BLaER1 (cell line): ENCODE results near the gene LYAR.

ENCODE experiments used
- H3K27ac ChIP-seq: shearing (Covaris generic); formaldehyde crosslinking; 2 replicates; pipeline ENCODE4 v1.8.1; 2022
- H3K27me3 ChIP-seq: shearing (Covaris generic); formaldehyde crosslinking; 2 replicates; pipeline ENCODE4 v1.8.1; 2022
- H3K36me3 ChIP-seq: shearing (Covaris generic); formaldehyde crosslinking; 2 replicates; pipeline ENCODE4 v1.8.1; 2022
- H3K4me1 ChIP-seq: shearing (Covaris generic); formaldehyde crosslinking; 2 replicates; pipeline ENCODE4 v1.8.1; 2022
- H3K4me2 ChIP-seq: shearing (Covaris generic); formaldehyde crosslinking; 2 replicates; pipeline ENCODE4 v1.8.1; 2022
- H3K4me3 ChIP-seq: shearing (Covaris generic); formaldehyde crosslinking; 2 replicates; pipeline ENCODE4 v1.8.1; 2022
- H3K9ac ChIP-seq: shearing (Covaris generic); formaldehyde crosslinking; 2 replicates; pipeline ENCODE4 v1.8.1; 2022
- H3K9me3 ChIP-seq: shearing (Covaris generic); formaldehyde crosslinking; 2 replicates; pipeline ENCODE4 v1.8.1; 2022
- H4K20me1 ChIP-seq: shearing (Covaris generic); formaldehyde crosslinking; 2 replicates; pipeline ENCODE4 v1.8.1; 2022
- Cebpa-rat ChIP-seq: shearing (Covaris generic); IDR thresholded peaks from 2 replicates; pipeline ENCODE4 v1.8.1; 2022

LYAR gene

DNA sequence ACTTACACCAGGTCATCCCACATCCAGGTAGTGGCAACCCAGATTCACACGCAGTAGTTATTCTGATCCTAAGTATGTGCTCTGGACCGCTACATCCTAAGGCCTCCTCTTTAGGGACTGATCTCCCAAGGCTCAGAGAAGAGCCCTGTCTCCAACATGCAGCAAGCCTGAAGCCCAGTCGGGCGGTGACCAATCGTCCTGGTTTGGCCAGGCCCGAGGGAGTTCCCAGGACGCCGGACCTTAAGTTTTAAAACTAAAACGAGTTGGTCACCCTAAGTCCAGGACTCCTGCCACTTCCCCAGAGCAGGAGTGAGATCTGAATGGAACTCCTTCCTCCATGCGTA is 385 bp downstream of the LYAR start:
- Histone ChIP-seq H3K27ac (peak overlapping the region; percentile 75), H3K36me3 (peaks cover 44% of the 10 kb centered on the region), H3K27me3 (no peaks in the 10 kb centered on the region), H4K20me1 (peaks cover 60% of the 10 kb centered on the region), H3K4me2 (peak overlapping the region; percentile 91), H3K4me3 (peak overlapping the region; percentile 92), H3K9ac (peak overlapping the region; percentile 85), H3K4me1 (peaks cover 27% of the 10 kb centered on the region), H3K9me3 (no peaks in the 10 kb centered on the region)
- TF ChIP-seq Cebpa-rat, result no peak

DNA sequence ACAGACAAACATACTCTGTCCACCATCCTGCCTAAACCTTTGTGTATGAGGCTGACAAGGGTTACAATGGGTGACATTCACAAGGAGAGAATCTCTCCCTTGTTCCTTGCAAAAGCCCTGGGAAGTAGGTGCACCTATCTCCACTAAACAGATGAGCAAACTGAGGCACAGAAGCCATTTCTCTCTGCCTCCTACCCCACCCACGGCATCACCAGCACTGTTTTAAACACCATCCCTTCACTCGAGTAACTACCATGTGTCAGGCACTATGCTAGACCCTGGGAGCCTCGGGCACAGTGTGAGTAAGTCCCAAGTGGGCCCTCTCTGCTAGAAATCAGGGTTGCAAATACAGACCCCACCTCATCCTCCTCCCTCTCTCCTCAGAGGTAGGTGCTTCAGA is 899 bp downstream of the LYAR start:
- H3K4me2 ChIP-seq, result peak overlapping the region; percentile 91
- peaks cover 49% of the 10 kb centered on the region for H3K36me3 ChIP-seq
- H3K4me1 ChIP-seq, result peaks cover 27% of the 10 kb centered on the region
- peaks cover 65% of the 10 kb centered on the region for H4K20me1 ChIP-seq
- H3K9ac ChIP-seq, result peak overlapping the region; percentile 85
- TF ChIP-seq Cebpa-rat, result no peak
- H3K4me3 ChIP-seq, result peak overlapping the region; percentile 92
- no peaks in the 10 kb centered on the region for H3K27me3 ChIP-seq
- no peaks in the 10 kb centered on the region for H3K9me3 ChIP-seq
- 0 out of 2 replicates have a peak overlapping the region, but pooled peaks have one; percentile 75 for H3K27ac ChIP-seq

DNA sequence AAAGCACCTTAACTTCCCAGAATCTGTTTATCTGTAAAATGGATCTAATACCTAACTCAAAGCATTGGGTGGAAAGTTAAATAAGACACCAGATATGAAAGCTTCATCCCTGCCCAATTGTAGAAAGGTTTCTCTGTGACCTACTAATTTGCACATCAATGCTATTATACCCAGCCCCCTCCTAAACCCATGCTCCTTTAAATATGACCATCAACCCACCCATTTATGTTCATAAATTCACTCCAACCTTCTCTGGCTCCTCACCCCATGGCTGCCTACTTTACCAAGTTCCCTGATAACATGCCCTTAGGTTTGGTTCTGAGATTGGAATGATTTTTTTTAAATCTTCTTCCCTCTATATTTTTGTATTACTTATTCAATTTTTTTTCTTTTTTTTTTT is 1.9 kb downstream of the LYAR start:
- Histone ChIP-seq H3K9ac (no peak overlapping the region), H3K4me1 (peaks cover 27% of the 10 kb centered on the region), H3K4me3 (no peak overlapping the region), H3K27ac (no peak overlapping the region), H4K20me1 (peaks cover 62% of the 10 kb centered on the region), H3K9me3 (no peaks in the 10 kb centered on the region), H3K4me2 (no peak overlapping the region), H3K36me3 (peaks cover 51% of the 10 kb centered on the region), H3K27me3 (no peaks in the 10 kb centered on the region)
- TF ChIP-seq Cebpa-rat, result no peak

DNA sequence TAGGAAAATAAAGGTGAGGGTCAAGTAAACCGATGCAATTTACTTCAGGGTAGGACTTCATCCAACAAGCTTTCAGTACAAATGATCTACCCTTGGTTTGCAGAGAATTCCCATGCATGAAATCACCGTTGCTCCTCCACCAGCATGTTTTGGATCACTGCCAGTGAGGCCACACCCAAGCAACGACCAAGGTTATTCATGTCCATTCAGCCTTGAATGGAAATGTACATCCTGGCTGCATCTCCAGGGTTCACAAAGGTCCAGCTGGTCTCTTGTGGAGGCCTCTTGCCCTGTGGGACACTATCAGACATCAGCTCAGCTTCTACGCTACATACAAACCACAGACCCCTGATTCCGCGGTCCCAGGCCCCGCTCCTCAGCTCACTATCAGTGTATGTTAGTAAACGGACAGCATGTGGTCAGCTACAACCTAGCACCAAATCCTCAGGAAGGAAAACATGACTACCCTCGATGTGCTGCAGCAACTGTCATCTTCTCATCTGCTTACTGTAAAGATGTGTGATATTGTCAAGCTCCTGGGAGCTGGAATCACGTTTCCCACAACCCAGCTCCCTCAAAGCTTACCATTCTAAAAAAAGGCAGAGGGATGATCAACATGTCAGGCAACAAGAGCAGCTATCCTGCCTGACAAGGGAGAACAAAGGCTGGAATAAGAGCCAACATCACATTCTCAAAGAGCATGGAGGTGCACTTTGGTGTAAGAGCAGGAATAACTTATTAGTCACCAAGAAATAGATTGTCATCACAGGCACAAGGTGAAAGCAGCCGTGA is 4.9 kb downstream of the LYAR start:
- peaks cover 72% of the 10 kb centered on the region for H3K36me3 ChIP-seq
- H3K27me3 ChIP-seq, result no peaks in the 10 kb centered on the region
- no peak overlapping the region for H3K4me3 ChIP-seq
- H3K9ac ChIP-seq, result no peak overlapping the region
- peaks cover 42% of the 10 kb centered on the region for H4K20me1 ChIP-seq
- no peak overlapping the region for H3K4me2 ChIP-seq
- no peak overlapping the region for H3K27ac ChIP-seq
- no peak for TF ChIP-seq Cebpa-rat
- H3K4me1 ChIP-seq, result peaks cover 15% of the 10 kb centered on the region
- H3K9me3 ChIP-seq, result no peaks in the 10 kb centered on the region

DNA sequence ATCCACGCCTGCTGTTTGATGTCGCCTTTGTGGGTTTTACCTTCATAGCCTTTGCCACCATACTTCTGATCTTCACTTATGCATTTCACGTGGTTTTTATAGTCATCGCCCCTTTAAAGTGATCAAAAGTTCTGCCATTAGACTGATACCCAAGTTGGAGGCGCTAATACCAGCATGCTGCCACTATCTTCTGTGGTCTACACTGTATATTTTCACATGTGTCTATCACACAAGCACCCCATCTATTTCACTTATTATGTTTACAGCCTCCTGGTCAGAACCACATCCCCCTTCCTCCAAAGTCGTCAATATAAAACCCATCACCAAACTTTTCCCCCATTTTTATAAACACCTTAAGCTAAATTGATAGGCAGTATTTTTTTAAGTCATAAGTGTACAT is 8.2 kb downstream of the LYAR start:
- Histone ChIP-seq H3K9me3 (no peaks in the 10 kb centered on the region), H3K4me3 (no peak overlapping the region), H3K4me2 (no peak overlapping the region), H3K27me3 (no peaks in the 10 kb centered on the region), H3K27ac (no peak overlapping the region), H3K4me1 (no peaks in the 10 kb centered on the region), H3K9ac (no peak overlapping the region), H4K20me1 (peaks cover 35% of the 10 kb centered on the region), H3K36me3 (peaks cover 99% of the 10 kb centered on the region)
- no peak for TF ChIP-seq Cebpa-rat

DNA sequence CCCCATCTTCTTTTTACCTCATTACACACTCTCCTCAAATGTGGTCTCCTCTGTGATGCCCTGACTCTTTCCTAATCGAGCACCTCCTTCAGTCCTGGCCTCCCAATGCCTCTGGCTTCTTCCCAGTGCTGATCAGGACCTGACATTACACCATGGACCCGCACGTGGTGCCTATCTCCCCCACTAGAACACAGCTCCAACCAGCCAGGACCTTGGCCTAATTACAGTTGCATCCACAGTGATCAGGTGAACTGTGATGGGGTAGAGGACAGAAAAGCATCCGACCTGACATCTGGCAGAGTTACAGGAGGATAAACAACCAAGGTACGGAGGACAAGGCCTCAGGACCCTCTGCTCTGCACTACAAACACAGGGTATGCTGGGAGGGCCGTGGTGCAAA is 12.4 kb downstream of the LYAR start:
- Histone ChIP-seq H3K36me3 (peaks cover 99% of the 10 kb centered on the region), H3K9me3 (no peaks in the 10 kb centered on the region), H3K27ac (no peak overlapping the region), H3K9ac (0 out of 2 replicates have a peak overlapping the region, but pooled peaks have one; percentile 10), H3K4me3 (no peak overlapping the region), H3K4me1 (no peaks in the 10 kb centered on the region), H3K27me3 (no peaks in the 10 kb centered on the region), H3K4me2 (no peak overlapping the region), H4K20me1 (peaks cover 2% of the 10 kb centered on the region; the same call in 1 of the 2 replicates)
- TF ChIP-seq Cebpa-rat, result no peak

DNA sequence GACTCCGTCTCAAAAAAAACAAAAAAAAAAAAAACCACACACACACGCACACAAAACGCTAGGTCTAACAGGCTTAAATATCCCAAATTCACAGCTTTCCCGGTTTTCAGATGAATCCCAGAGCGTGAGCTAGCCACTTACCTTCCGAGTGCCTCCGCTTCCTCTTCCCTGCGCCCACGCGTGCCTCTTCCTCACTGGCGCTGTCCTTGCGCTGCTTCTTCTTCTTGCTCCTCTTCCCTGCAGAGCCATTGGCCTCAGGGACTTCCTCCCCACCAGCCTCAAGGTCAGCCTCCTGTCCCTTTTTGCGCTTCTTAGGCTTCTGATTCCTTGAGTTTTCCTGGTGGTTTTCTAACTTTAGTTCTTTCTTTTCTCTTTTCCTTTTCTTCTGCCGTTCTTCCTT is 15.7 kb downstream of the LYAR start:
- Histone ChIP-seq H3K36me3 (peaks cover 96% of the 10 kb centered on the region), H3K9me3 (no peaks in the 10 kb centered on the region), H3K4me2 (no peak overlapping the region), H4K20me1 (peaks cover 10% of the 10 kb centered on the region; the same call in 1 of the 2 replicates), H3K4me1 (no peaks in the 10 kb centered on the region), H3K9ac (no peak overlapping the region), H3K4me3 (no peak overlapping the region), H3K27me3 (no peaks in the 10 kb centered on the region), H3K27ac (no peak overlapping the region)
- no peak for TF ChIP-seq Cebpa-rat

DNA sequence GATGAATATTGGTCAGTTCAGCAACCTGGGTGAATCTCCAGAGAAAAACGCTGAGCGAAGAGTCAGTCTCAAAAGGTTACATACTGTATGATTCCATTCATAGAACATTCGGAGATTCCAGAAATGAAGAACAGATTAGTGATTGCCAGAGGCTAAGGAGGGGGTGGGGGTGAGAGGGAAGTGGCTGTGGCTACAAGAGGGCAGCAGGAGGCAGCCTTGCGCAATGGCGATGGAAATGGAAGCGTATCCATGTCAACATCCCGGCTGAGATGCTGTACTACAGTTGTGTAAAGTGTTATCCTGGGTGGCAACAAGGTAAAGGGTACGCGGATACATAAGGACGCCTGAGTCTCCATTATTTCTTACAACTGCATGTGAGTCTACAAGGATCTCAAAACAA is 18.0 kb downstream of the LYAR start:
- Histone ChIP-seq H4K20me1 (peaks cover 10% of the 10 kb centered on the region; the same call in 1 of the 2 replicates), H3K4me2 (no peak overlapping the region), H3K27ac (no peak overlapping the region), H3K9me3 (no peaks in the 10 kb centered on the region), H3K9ac (no peak overlapping the region), H3K4me3 (no peak overlapping the region), H3K27me3 (no peaks in the 10 kb centered on the region), H3K4me1 (no peaks in the 10 kb centered on the region), H3K36me3 (peaks cover 93% of the 10 kb centered on the region)
- TF ChIP-seq Cebpa-rat, result no peak

DNA sequence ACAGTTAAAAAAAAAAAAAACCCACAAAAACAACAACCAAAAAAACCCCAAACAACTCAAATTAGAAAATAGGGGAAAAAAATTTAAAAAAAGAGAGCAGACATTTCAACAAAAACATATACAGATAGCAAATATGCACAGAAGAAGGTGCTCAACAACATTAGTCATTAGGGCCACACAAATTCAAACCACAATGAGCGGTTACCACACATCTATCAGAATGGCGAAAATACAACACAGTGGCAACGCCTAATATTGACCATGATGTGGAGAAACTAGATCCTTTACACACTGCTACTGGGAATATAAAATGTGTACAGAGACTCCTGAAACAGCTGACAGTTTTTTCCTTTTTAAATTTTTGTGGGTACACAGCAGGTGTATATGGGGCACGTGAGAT is 19.4 kb downstream of the LYAR start:
- peaks cover 7% of the 10 kb centered on the region; the same call in 1 of the 2 replicates for H3K9me3 ChIP-seq
- no peaks in the 10 kb centered on the region for H3K27me3 ChIP-seq
- no peak overlapping the region for H3K4me2 ChIP-seq
- H3K4me1 ChIP-seq, result no peaks in the 10 kb centered on the region
- no peak overlapping the region for H3K27ac ChIP-seq
- peaks cover 10% of the 10 kb centered on the region; the same call in 1 of the 2 replicates for H4K20me1 ChIP-seq
- H3K9ac ChIP-seq, result no peak overlapping the region
- TF ChIP-seq Cebpa-rat, result no peak
- H3K4me3 ChIP-seq, result no peak overlapping the region
- H3K36me3 ChIP-seq, result peaks cover 93% of the 10 kb centered on the region

DNA sequence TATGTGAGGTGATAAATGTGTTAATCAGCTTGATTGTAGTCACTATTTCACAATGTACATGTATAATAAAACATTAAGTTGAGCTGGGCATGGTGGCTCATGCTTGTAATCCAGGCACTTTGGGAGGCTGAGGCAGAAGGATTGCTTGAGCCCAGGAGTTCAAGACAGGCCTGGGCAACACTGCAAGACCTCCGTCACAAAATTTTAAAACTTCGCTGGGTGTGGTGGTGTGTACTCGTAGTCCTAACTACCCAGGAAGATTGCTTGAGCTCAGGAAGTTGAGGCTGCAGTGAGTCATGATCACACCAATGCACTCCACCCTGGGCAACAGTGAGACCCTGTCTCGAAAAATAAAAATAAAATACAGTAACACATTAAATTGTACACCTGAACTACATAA is 20.1 kb downstream of the LYAR start:
- H3K27ac ChIP-seq, result no peak overlapping the region
- H3K4me3 ChIP-seq, result no peak overlapping the region
- H3K9me3 ChIP-seq, result peaks cover 7% of the 10 kb centered on the region; the same call in 1 of the 2 replicates
- H3K9ac ChIP-seq, result no peak overlapping the region
- H3K36me3 ChIP-seq, result peaks cover 90% of the 10 kb centered on the region
- TF ChIP-seq Cebpa-rat, result no peak
- H4K20me1 ChIP-seq, result peaks cover 10% of the 10 kb centered on the region; the same call in 1 of the 2 replicates
- H3K4me1 ChIP-seq, result no peaks in the 10 kb centered on the region
- H3K27me3 ChIP-seq, result no peaks in the 10 kb centered on the region
- no peak overlapping the region for H3K4me2 ChIP-seq
